ENCODE data around the gene GRK1. TPM values are rescaled to one million over a fixed set of nuclear protein-coding genes. Genes with fewer than 3 reads are reported as not detected.

Gene GRK1
- total and polyA plus RNA-seq, 2 of the 13 experiments (the other 11 are each of a cell fraction or from before 2014, with no cell fraction given) = 0.07 to 0.12 TPM

GRCh38 chr13:113742000-113742441 is 75.0 kb downstream of the GRK1 start (continued):
- no peak for TF ChIP-seq MAZ (IDR thresholded peaks at IDR 0.05; ENCODE audit: borderline replicate concordance, low read depth, low read length)
- TF ChIP-seq MAZ (CRISPR knock-in tag; IDR thresholded peaks at IDR 0.05; ENCODE audit: low read depth) = peak; percentile 49; the same call in 1 of the 2 replicates
- peak; percentile 30; the same call in 1 of the 2 replicates for TF ChIP-seq KDM2A (CRISPR knock-in tag; IDR thresholded peaks at IDR 0.05; ENCODE audit: borderline replicate concordance, low read depth)
- peak in 1 of 2 experiments; percentile 61; a peak in 1 of 4 replicates for TF ChIP-seq POLR2A (IDR thresholded peaks at IDR 0.05; ENCODE audit: insufficient read depth in 1 of 2, low read depth in 2 of 2, low read length in 2 of 2)
- peak; percentile 29; the same call in 1 of the 2 replicates for TF ChIP-seq STAG1 (CRISPR knock-in tag; IDR thresholded peaks at IDR 0.05)
- TF ChIP-seq REST (IDR thresholded peaks at IDR 0.05; ENCODE audit: borderline replicate concordance in 1 of 2, low read depth in 1 of 2, low read length in 2 of 2) = no peak
- no peak for TF ChIP-seq PRDM10 (CRISPR knock-in tag; IDR thresholded peaks at IDR 0.05; ENCODE audit: low read depth)
- no peak for TF ChIP-seq LBX2 (CRISPR knock-in tag; IDR thresholded peaks at IDR 0.05; ENCODE audit: borderline replicate concordance)
- no peak for TF ChIP-seq ZNF431 (CRISPR knock-in tag; IDR thresholded peaks at IDR 0.05; ENCODE audit: borderline replicate concordance, low read depth)
- TF ChIP-seq NFKB2 (CRISPR knock-in tag; IDR thresholded peaks at IDR 0.05; ENCODE audit: borderline replicate concordance) = no peak; the same call in 1 of the 2 replicates
- peak; percentile 14; the same call in 1 of the 2 replicates for TF ChIP-seq ZNF691 (CRISPR knock-in tag; IDR thresholded peaks at IDR 0.05; ENCODE audit: borderline replicate concordance, low read depth)
- TF ChIP-seq TOPORS (CRISPR knock-in tag; IDR thresholded peaks at IDR 0.05) = no peak
- TF ChIP-seq ASH2L (IDR thresholded peaks at IDR 0.05; ENCODE audit: insufficient read length, low read depth, low read length) = peak; percentile 27
- no peak for TF ChIP-seq ELK4 (CRISPR knock-in tag; IDR thresholded peaks at IDR 0.05; ENCODE audit: borderline replicate concordance)
- TF ChIP-seq ETV6 (CRISPR knock-in tag; conservative IDR thresholded peaks at IDR 0.05) = no peak
- no peak for TF ChIP-seq GATA4 (IDR thresholded peaks at IDR 0.05; ENCODE audit: borderline replicate concordance, low read depth)
- no peak for TF ChIP-seq MED13 (CRISPR knock-in tag; IDR thresholded peaks at IDR 0.05)
- no peak for TF ChIP-seq GMEB2 (CRISPR knock-in tag; IDR thresholded peaks at IDR 0.05; ENCODE audit: low read depth)

Data from HepG2 (cell line).